ENCODE measurements around the gene CDKAL1. TPM values are rescaled to one million over a fixed set of nuclear protein-coding genes. Genes with fewer than 3 reads are reported as not detected.

CDKAL1 gene
- total RNA-seq, 4 donors from 2014 or later: 10.3 to 11.2 (median 10.5) TPM

GRCh38 chr6:21166754-21167153, 632.5 kb downstream of the CDKAL1 start:
- no peaks in the 10 kb centered on the region for H3K4me1 ChIP-seq
- DNase-seq (ENCODE audit: extremely low spot score): no peak
- no peaks in the 10 kb centered on the region for H3K36me3 ChIP-seq
- H3K9me3 ChIP-seq: no peaks in the 10 kb centered on the region
- no peak overlapping the region for H3K27ac ChIP-seq (replicated peaks in 1 of 4)
- WGBS: 98% methylated on average over 2 of the region's 2 CpGs
- TF ChIP-seq, protein P1, sequence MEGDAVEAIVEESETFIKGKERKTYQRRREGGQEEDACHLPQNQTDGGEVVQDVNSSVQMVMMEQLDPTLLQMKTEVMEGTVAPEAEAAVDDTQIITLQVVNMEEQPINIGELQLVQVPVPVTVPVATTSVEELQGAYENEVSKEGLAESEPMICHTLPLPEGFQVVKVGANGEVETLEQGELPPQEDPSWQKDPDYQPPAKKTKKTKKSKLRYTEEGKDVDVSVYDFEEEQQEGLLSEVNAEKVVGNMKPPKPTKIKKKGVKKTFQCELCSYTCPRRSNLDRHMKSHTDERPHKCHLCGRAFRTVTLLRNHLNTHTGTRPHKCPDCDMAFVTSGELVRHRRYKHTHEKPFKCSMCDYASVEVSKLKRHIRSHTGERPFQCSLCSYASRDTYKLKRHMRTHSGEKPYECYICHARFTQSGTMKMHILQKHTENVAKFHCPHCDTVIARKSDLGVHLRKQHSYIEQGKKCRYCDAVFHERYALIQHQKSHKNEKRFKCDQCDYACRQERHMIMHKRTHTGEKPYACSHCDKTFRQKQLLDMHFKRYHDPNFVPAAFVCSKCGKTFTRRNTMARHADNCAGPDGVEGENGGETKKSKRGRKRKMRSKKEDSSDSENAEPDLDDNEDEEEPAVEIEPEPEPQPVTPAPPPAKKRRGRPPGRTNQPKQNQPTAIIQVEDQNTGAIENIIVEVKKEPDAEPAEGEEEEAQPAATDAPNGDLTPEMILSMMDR (IDR thresholded peaks at IDR 0.05): no peak
- no peak for TF ChIP-seq POLR2A (IDR thresholded peaks at IDR 0.05; ENCODE audit: low read depth)
- TF ChIP-seq EP300 (IDR thresholded peaks at IDR 0.05): no peak
- TF ChIP-seq POLR2AphosphoS5 (IDR thresholded peaks at IDR 0.05): no peak
- intact Hi-C loops (cut with DNase I): no loop called here
- no peak overlapping the region for H3K4me3 ChIP-seq
- H3K27me3 ChIP-seq: no peaks in the 10 kb centered on the region

DNA sequence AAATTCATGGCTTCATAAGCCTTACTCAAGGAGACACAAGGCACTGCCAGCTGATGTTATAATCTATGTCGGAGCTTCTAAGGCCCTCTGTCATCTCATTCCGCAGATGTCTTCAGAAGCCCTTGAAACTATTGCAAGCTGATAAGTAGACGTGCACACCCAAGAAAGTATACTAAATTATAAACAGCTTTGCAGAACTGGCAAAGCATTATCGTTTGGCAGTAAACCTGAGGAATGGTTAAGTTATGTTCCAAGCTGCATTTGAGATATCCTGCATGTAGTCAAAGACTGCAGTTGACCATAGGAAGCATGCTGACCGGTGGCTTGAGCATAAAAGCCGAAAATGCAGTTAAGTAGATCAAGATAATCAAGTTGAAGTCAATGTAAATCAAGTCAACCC, 633.5 kb downstream of the CDKAL1 start:
- no peaks in the 10 kb centered on the region for H3K9me3 ChIP-seq
- H3K4me1 ChIP-seq: no peaks in the 10 kb centered on the region
- no peaks in the 10 kb centered on the region for H3K36me3 ChIP-seq
- intact Hi-C loops (cut with DNase I): no loop called here
- H3K27me3 ChIP-seq: no peaks in the 10 kb centered on the region
- WGBS: 87% methylated on average over 6 of the region's 6 CpGs
- no peak for TF ChIP-seq POLR2A (IDR thresholded peaks at IDR 0.05; ENCODE audit: low read depth)
- TF ChIP-seq EP300 (IDR thresholded peaks at IDR 0.05): no peak
- TF ChIP-seq, protein P1 (IDR thresholded peaks at IDR 0.05): no peak
- TF ChIP-seq POLR2AphosphoS5 (IDR thresholded peaks at IDR 0.05): no peak
- H3K27ac ChIP-seq (replicated peaks in 1 of 4): no peak overlapping the region
- no peak overlapping the region for H3K4me3 ChIP-seq
- no peak for DNase-seq (ENCODE audit: extremely low spot score)

DNA sequence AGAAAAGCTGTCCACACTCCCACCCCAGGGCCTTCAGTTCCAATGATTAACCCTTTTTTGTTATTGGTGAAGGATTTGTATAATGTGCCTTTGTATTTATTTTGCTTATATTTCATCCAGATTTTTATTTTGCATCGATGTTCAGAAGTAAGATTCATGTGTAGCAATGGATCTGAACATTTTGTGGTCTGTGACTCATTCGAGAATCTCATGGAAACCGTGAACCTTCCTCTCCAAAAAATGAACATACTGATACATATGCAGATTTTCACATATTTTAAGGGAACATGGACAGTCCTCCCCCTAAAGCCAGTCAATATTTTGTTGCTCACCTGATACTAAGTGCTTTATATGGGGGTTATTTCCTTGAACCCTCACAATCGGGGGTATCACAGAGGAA, 637.5 kb downstream of the CDKAL1 start:
- H3K27ac ChIP-seq (replicated peaks in 1 of 4): no peak overlapping the region
- DNase-seq (ENCODE audit: extremely low spot score): no peak
- no peak overlapping the region for H3K4me3 ChIP-seq
- H3K9me3 ChIP-seq: no peaks in the 10 kb centered on the region
- TF ChIP-seq, protein P1 (IDR thresholded peaks at IDR 0.05): no peak
- no peak for TF ChIP-seq EP300 (IDR thresholded peaks at IDR 0.05)
- TF ChIP-seq POLR2AphosphoS5 (IDR thresholded peaks at IDR 0.05): no peak
- TF ChIP-seq POLR2A (IDR thresholded peaks at IDR 0.05; ENCODE audit: low read depth): no peak
- no peaks in the 10 kb centered on the region for H3K27me3 ChIP-seq
- WGBS: 95% methylated on average over 4 of the region's 4 CpGs
- intact Hi-C loops (cut with DNase I): no loop called here
- no peaks in the 10 kb centered on the region for H3K4me1 ChIP-seq
- no peaks in the 10 kb centered on the region for H3K36me3 ChIP-seq

- Histone ChIP-seq H3K4me3 (no peak overlapping the region), H3K9me3 (no peaks in the 10 kb centered on the region), H3K36me3 (no peaks in the 10 kb centered on the region), H3K27ac (replicated peaks in 1 of 4) (no peak overlapping the region), H3K27me3 (no peaks in the 10 kb centered on the region), H3K4me1 (no peaks in the 10 kb centered on the region)
- no peak for DNase-seq (ENCODE audit: extremely low spot score)
- TF ChIP-seq, protein P1 (IDR thresholded peaks at IDR 0.05): no peak
- TF ChIP-seq POLR2AphosphoS5 (IDR thresholded peaks at IDR 0.05) (no peak), EP300 (IDR thresholded peaks at IDR 0.05) (no peak), POLR2A (IDR thresholded peaks at IDR 0.05; ENCODE audit: low read depth) (no peak)
- intact Hi-C loops (cut with DNase I): no loop called here
- 86% methylated on average over 2 of the region's 2 CpGs for WGBS
Observed at GRCh38 chr6:21173031-21173430, 638.8 kb downstream of the CDKAL1 start.

DNA sequence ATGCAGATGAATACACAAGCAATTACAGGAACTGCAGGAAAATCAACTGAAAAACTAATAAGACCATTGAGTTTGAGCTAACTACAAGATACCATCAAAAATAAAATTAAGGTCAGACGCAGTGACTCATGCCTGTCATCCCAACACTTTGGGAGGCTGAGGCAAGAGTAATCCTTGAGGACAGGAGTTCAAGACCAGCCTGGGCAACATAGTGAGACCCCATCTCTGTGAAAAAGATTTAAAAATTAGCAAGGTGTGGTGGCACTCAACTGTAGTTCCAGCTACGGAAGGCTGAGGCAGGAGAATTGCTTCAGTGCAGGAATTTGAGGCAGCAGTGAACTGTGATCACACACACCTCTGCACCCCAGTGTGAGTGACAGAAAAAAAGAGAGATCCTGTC, 639.4 kb downstream of the CDKAL1 start:
- intact Hi-C loops (cut with DNase I): no loop called here
- Histone ChIP-seq H3K36me3 (no peaks in the 10 kb centered on the region), H3K4me1 (no peaks in the 10 kb centered on the region), H3K27me3 (no peaks in the 10 kb centered on the region), H3K4me3 (no peak overlapping the region), H3K9me3 (no peaks in the 10 kb centered on the region), H3K27ac (replicated peaks in 1 of 4) (no peak overlapping the region)
- TF ChIP-seq EP300 (IDR thresholded peaks at IDR 0.05): no peak
- TF ChIP-seq, protein P1 (IDR thresholded peaks at IDR 0.05): no peak
- TF ChIP-seq POLR2AphosphoS5 (IDR thresholded peaks at IDR 0.05): no peak
- TF ChIP-seq POLR2A (IDR thresholded peaks at IDR 0.05; ENCODE audit: low read depth): no peak
- no peak for DNase-seq (ENCODE audit: extremely low spot score)
- WGBS: 97% methylated on average over 2 of the region's 2 CpGs

All from esophagus muscularis mucosa (tissue), 4 donors.